Esophagus muscularis mucosa (tissue), 4 donors: ENCODE data around the gene ZNF280B. TPM values are rescaled to one million over a fixed set of nuclear protein-coding genes. Genes with fewer than 3 reads are reported as not detected.

Source experiments
- DNase-seq: peaks from one replicate; pipeline ENCODE4 v3.0.0-alpha.2; 2017; ENCODE audit errors: extremely low spot score
- H3K27ac ChIP-seq, 4 donors: fragments of 200-600 bp; sonication (generic); replicated peaks in 1 of 4; 1 replicate in 3 of 4; 2 replicates in 1 of 4; pipeline ENCODE4 v1.5.1; 2016 to 2019; ENCODE audit warnings: mild to moderate bottlenecking in 1 of 4
- H3K27me3 ChIP-seq, 4 donors: fragments of 200-600 bp; sonication (generic); one replicate each; pipeline versions ENCODE4 v1.5.1 to v1.6.0; 2016 to 2019
- H3K36me3 ChIP-seq, 4 donors: fragments of 200-600 bp; sonication (generic); one replicate each; pipeline ENCODE4 v1.5.1; 2016 to 2019
- H3K4me1 ChIP-seq, 4 donors: fragments of 200-600 bp; sonication (generic); one replicate each; pipeline ENCODE4 v1.5.1; 2016 to 2019
- H3K4me3 ChIP-seq, 4 donors: fragments of 200-600 bp; sonication (generic); 1 replicate in 2 of 4; 2 replicates in 2 of 4; pipeline ENCODE4 v1.5.1; 2016 to 2019; ENCODE audit warnings: mild to moderate bottlenecking in 4 of 4, moderate library complexity in 1 of 4
- H3K9me3 ChIP-seq, 4 donors: fragments of 200-600 bp; sonication (generic); 1 replicate in 3 of 4; 2 replicates in 1 of 4; pipeline ENCODE4 v1.5.1; 2016 to 2019
- CTCF ChIP-seq, 3 experiments: fragments of 200-600 bp in 2 of 3; fragments of 450-650 bp in 1 of 3; sonication (generic) in 2 of 3; IDR thresholded peaks; one replicate each; pipeline ENCODE4 v1.5.1; 2017 to 2019; ENCODE audit warnings: antibody characterized with exemption in 3 of 3, mild to moderate bottlenecking in 2 of 3, moderate library complexity in 1 of 3
- EP300 ChIP-seq: sonication (generic); formaldehyde crosslinking; IDR thresholded peaks from one replicate; pipeline ENCODE4 v1.6.1; 2017; ENCODE audit warnings: antibody characterized with exemption
- POLR2A ChIP-seq: fragments of 450-650 bp; IDR thresholded peaks from one replicate; pipeline ENCODE4 v1.6.1; 2017; ENCODE audit warnings: antibody characterized with exemption, moderate library complexity, mild to moderate bottlenecking, low read depth
- POLR2AphosphoS5 ChIP-seq, 2 donors: sonication (generic); formaldehyde crosslinking; IDR thresholded peaks; one replicate each; pipeline ENCODE4 v1.6.1; 2017; ENCODE audit warnings: antibody characterized with exemption in 2 of 2
- whole genome bisulfite sequencing: methylation state at CpG from one replicate; pipeline ENCODE4 v1.1.5; 2018; 5-methylcytosine and 5-hydroxymethylcytosine counted together
- intact Hi-C: fragments of 100-400 bp; cut with DNase I; formaldehyde crosslinking; loops from one replicate; pipeline ENCODE4 v1.15.1; 2023
- total RNA-seq, 4 donors: library from RNA; depleted of rRNA; stranded (reverse); fragments of >200 nt; gene quantifications; one replicate each; pipeline versions ENCODE4 v1.1.0 to v1.2.1, GENCODE V29; 2016

ZNF280B gene
- total RNA-seq, 4 donors from 2014 or later: 0.33 to 0.71 (median 0.55) TPM

- H3K4me3 ChIP-seq: no peak overlapping the region
- H3K27ac ChIP-seq: no peak overlapping the region
- WGBS: 86% methylated on average over 6 of the region's 6 CpGs
- DNase-seq: no peak
- peaks cover 0 to 22% (median 14%) of the 10 kb centered on the region in 4 donors for H3K9me3 ChIP-seq
- peaks cover 0 to 50% (median 0%) of the 10 kb centered on the region in 4 donors for H3K27me3 ChIP-seq
- H3K4me1 ChIP-seq: no peaks in the 10 kb centered on the region
- intact Hi-C loops: no loop called here
- TF ChIP-seq POLR2A: no peak
- TF ChIP-seq EP300: no peak
- TF ChIP-seq POLR2AphosphoS5 (IDR thresholded peaks at IDR 0.05): no peak
- TF ChIP-seq CTCF (IDR thresholded peaks at IDR 0.05): no peak
- no peaks in the 10 kb centered on the region for H3K36me3 ChIP-seq
Observed at GRCh38 chr22:22452996-22453686, 55.4 kb downstream of the ZNF280B start.

GRCh38 chr22:22452211-22452610, 56.3 kb downstream of the ZNF280B start:
- no peaks in the 10 kb centered on the region for H3K4me1 ChIP-seq
- no peak overlapping the region for H3K4me3 ChIP-seq
- peaks cover 0 to 16% (median 9%) of the 10 kb centered on the region in 4 donors for H3K9me3 ChIP-seq
- DNase-seq: no peak
- no peak overlapping the region for H3K27ac ChIP-seq
- 78% methylated on average over 1 of the region's 1 CpG for WGBS
- peaks cover 0 to 56% (median 0%) of the 10 kb centered on the region in 4 donors for H3K27me3 ChIP-seq
- no peaks in the 10 kb centered on the region for H3K36me3 ChIP-seq
- TF ChIP-seq POLR2AphosphoS5 (IDR thresholded peaks at IDR 0.05) (no peak), EP300 (no peak), CTCF (IDR thresholded peaks at IDR 0.05) (no peak), POLR2A (no peak)
- intact Hi-C loops: no loop called here

- Histone ChIP-seq H3K27me3 (peaks cover 0 to 48% (median 0%) of the 10 kb centered on the region in 4 donors), H3K9me3 (peaks cover 0 to 16% (median 7%) of the 10 kb centered on the region in 4 donors), H3K27ac (no peak overlapping the region), H3K36me3 (no peaks in the 10 kb centered on the region), H3K4me1 (no peaks in the 10 kb centered on the region), H3K4me3 (no peak overlapping the region)
- TF ChIP-seq POLR2A (no peak), EP300 (no peak), POLR2AphosphoS5 (IDR thresholded peaks at IDR 0.05) (no peak), CTCF (IDR thresholded peaks at IDR 0.05) (no peak)
- intact Hi-C loops: no loop called here
- no peak for DNase-seq
- WGBS: 25% methylated on average over 4 of the region's 4 CpGs
Observed at GRCh38 chr22:22450343-22450839, 58.2 kb downstream of the ZNF280B start.

GRCh38 chr22:22449819-22450218, 58.7 kb downstream of the ZNF280B start:
- H3K36me3 ChIP-seq: no peaks in the 10 kb centered on the region

More at GRCh38 chr22:22449819-22450218, 58.7 kb downstream of the ZNF280B start:
- intact Hi-C loops: no loop called here
- DNase-seq: no peak
- 100% methylated on average over 1 of the region's 1 CpG for WGBS
- TF ChIP-seq POLR2A (no peak), CTCF (IDR thresholded peaks at IDR 0.05) (no peak)
- H3K4me1 ChIP-seq: no peaks in the 10 kb centered on the region
- peaks cover 0 to 48% (median 0%) of the 10 kb centered on the region in 4 donors for H3K27me3 ChIP-seq
- H3K4me3 ChIP-seq: no peak overlapping the region
- no peak overlapping the region for H3K27ac ChIP-seq
- peaks cover 0 to 16% (median 9%) of the 10 kb centered on the region in 4 donors for H3K9me3 ChIP-seq
